Stomach (tissue), 4 donors: ENCODE results near the gene KIAA1671.

Source experiments
- EP300 ChIP-seq: sonication (generic); formaldehyde crosslinking; IDR thresholded peaks from one replicate; pipeline ENCODE4 v1.6.1; 2017; ENCODE audit warnings: antibody characterized with exemption
- POLR2A ChIP-seq, 4 donors: fragments of 450-650 bp; IDR thresholded peaks; one replicate each; pipeline ENCODE4 v1.6.1; 2016; ENCODE audit warnings: antibody characterized with exemption in 4 of 4, control low read depth in 2 of 4, mild to moderate bottlenecking in 1 of 4, moderate library complexity in 1 of 4
- POLR2AphosphoS5 ChIP-seq, 3 donors: sonication (generic); formaldehyde crosslinking; IDR thresholded peaks; one replicate each; pipeline ENCODE4 v1.6.1; 2016; ENCODE audit warnings: antibody characterized with exemption in 3 of 3
- TF ChIP-seq, protein P1 (sequence below), 7 experiments: fragments of 450-650 bp in 4 of 7; fragments of 200-600 bp in 3 of 7; sonication (generic) in 3 of 7; IDR thresholded peaks; one replicate each; pipeline ENCODE4 v1.5.1; 2016 to 2019; ENCODE audit warnings: antibody characterized with exemption in 7 of 7, control low read depth in 2 of 7, mild to moderate bottlenecking in 1 of 7

DNA sequence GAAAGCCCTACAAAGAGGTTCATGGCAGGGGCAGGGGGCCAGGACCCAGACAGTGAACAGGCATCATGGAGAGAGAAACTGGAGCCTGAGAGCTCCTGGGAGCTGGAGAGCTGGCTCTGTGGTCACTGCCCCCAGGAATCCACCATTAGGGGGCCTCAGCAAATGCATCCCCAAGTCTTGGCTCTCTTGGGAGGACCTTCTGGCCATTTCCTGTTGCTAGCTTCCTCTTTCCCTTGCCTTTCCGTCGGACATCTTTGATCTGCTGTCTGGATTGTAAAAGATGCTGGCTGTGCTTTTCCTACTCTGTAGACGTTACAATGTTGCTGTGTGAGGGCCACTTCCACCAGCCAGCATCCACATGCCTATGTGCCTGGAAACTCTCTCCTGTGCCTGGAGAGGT lies 259.8 kb downstream of the KIAA1671 start:
- TF ChIP-seq, protein P1, sequence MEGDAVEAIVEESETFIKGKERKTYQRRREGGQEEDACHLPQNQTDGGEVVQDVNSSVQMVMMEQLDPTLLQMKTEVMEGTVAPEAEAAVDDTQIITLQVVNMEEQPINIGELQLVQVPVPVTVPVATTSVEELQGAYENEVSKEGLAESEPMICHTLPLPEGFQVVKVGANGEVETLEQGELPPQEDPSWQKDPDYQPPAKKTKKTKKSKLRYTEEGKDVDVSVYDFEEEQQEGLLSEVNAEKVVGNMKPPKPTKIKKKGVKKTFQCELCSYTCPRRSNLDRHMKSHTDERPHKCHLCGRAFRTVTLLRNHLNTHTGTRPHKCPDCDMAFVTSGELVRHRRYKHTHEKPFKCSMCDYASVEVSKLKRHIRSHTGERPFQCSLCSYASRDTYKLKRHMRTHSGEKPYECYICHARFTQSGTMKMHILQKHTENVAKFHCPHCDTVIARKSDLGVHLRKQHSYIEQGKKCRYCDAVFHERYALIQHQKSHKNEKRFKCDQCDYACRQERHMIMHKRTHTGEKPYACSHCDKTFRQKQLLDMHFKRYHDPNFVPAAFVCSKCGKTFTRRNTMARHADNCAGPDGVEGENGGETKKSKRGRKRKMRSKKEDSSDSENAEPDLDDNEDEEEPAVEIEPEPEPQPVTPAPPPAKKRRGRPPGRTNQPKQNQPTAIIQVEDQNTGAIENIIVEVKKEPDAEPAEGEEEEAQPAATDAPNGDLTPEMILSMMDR (IDR thresholded peaks at IDR 0.05), result no peak
- TF ChIP-seq POLR2AphosphoS5 (IDR thresholded peaks at IDR 0.05) (no peak), POLR2A (IDR thresholded peaks at IDR 0.05) (no peak), EP300 (no peak)
